ENCODE results near the gene IRF8.

DNA sequence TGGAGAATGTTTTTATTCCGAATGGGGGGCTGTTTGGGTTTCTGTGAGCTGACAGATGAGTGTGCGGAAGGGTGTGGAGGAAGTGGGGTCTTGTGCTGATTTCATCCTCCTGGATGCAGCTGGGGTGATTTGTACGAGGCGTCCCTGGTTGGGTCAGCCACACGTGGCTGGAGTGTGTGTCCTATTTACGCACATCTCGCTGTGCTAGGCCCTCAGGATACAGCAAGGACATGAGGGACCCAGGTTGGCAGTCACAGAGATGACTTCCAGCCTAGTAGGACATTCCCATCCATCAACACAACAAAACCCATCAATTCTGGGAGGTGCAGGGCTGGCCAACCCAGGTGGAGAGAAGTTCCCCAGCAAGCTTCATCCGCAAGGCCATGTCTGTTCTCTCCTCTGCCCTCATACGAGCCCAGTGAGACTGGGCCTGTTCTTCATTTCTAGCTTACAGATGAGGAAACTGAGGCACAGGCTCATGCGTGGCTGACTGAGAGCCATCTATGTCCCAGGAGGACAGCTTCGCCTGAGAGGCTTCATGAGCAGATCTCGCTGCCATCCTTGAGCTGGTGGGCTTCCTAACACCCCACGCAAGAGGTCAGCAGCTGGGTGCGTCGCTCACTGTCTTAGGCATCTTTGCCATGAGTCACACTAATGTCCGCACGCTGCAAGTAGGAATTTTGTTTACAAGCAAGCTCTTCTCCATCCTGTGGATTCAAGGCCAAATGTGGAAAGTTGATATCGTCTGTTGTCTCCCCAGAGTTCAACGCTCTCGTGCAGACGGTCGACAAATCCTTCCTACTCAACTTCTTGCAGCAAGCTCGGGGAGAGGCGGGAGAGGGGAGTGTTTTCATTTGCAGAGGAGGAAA, 24.4 kb downstream of the IRF8 start:
- TF ChIP-seq CEBPB (IDR thresholded peaks at IDR 0.05; ENCODE audit: low read depth, low read length) (no peak), POLR2A (IDR thresholded peaks at IDR 0.05; ENCODE audit: low read depth, low read length) (no peak), RFX5 (IDR thresholded peaks at IDR 0.05; ENCODE audit: low read depth, low read length) (no peak), BHLHE40 (IDR thresholded peaks at IDR 0.05; ENCODE audit: low read depth, low read length) (peak; percentile 77), RCOR1 (IDR thresholded peaks at IDR 0.05; ENCODE audit: insufficient replicate concordance, low read length) (no peak), MXI1 (IDR thresholded peaks at IDR 0.05; ENCODE audit: borderline replicate concordance, low read depth, low read length) (no peak), RAD21 (IDR thresholded peaks at IDR 0.05; ENCODE audit: low read length) (no peak), MAZ (IDR thresholded peaks at IDR 0.05; ENCODE audit: borderline replicate concordance, low read depth, low read length) (no peak), MAFK (IDR thresholded peaks at IDR 0.05; ENCODE audit: low read depth, low read length) (no peak)
- TF ChIP-seq, protein P1, sequence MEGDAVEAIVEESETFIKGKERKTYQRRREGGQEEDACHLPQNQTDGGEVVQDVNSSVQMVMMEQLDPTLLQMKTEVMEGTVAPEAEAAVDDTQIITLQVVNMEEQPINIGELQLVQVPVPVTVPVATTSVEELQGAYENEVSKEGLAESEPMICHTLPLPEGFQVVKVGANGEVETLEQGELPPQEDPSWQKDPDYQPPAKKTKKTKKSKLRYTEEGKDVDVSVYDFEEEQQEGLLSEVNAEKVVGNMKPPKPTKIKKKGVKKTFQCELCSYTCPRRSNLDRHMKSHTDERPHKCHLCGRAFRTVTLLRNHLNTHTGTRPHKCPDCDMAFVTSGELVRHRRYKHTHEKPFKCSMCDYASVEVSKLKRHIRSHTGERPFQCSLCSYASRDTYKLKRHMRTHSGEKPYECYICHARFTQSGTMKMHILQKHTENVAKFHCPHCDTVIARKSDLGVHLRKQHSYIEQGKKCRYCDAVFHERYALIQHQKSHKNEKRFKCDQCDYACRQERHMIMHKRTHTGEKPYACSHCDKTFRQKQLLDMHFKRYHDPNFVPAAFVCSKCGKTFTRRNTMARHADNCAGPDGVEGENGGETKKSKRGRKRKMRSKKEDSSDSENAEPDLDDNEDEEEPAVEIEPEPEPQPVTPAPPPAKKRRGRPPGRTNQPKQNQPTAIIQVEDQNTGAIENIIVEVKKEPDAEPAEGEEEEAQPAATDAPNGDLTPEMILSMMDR (conservative IDR thresholded peaks at IDR 0.05; ENCODE audit: low read depth, low read length), result no peak
- TF ChIP-seq, protein P2, sequence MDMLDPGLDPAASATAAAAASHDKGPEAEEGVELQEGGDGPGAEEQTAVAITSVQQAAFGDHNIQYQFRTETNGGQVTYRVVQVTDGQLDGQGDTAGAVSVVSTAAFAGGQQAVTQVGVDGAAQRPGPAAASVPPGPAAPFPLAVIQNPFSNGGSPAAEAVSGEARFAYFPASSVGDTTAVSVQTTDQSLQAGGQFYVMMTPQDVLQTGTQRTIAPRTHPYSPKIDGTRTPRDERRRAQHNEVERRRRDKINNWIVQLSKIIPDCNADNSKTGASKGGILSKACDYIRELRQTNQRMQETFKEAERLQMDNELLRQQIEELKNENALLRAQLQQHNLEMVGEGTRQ (IDR thresholded peaks at IDR 0.05; ENCODE audit: low read depth, low read length), result no peak
